Stimulated activated CD4-positive, alpha-beta T cell treated with anti-CD3 and anti-CD28 coated beads, Interleukin-12 subunit alpha, Interleukin-12 subunit beta, amount 100 ng/mL, for 4 hours (primary cell): ENCODE results near the gene NPM1.

Experiments
- DNase-seq: peaks from one replicate; pipeline ENCODE4 v3.0.0-alpha.2; 2020

Gene NPM1

DNA sequence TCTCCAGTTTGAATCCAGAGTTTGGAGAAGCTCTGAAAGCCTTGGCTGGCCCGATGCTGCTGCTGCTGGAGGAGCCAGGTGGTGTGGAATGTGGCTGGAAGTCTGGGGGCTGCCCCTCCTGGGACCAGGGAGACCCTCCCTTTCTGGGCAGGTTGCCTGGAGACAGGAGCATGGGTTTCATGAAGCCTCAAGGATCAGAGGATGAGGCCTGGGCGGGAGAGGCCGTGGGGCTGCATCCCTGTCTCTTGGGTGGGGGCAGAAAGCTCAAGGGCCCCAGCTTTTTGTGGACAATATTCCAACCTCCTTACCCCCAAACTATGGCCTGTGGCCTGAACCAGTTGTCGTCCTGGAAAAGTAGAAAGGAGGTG, 41.9 kb downstream of the NPM1 start:
- no peak for DNase-seq

DNA sequence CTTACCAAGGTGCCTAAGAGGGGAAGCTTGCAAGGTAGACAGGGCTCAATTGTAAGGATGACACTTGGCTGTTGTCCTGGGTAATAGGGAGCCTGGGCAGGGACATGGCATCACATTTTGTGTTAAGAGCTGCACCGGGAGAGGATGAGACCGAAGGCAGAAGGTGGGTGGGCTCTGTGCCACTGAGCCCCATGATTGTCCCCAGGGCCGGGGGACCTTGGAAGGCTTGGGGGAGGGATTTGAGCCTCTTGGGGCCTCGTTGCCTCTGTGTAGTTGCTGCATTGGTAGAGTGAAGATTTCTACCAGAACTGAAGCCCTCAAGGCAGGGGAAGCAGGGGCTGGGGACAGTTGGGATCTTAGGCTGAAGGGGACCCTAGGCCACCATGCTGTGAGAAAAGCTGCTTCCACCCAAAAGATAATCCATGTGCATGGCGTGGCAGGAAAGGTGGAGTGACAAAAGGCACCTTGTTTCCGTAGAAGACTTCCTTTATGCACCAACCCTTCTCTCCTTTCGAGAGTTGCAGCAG, 43.7 kb downstream of the NPM1 start:
- DNase-seq, result no peak

DNA sequence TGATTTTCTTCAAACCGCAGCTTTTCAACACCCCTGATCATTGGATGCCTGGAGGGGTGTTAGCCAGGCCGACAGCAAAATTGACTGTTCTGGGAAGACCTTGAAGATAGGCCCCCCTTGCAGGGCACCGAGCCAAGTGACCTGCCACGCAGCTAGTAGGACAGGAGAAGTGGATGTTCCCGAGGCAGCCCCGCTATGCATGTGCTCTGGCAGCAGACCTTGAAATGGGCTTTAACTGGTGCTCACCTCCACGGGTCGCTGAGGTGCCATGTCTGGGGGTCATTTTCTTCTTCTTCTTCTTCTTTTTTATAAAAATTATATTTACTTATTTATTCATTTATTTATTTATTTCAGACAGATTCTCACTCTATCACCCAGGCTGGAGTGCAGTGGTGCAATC, 44.4 kb downstream of the NPM1 start:
- DNase-seq, result no peak

DNA sequence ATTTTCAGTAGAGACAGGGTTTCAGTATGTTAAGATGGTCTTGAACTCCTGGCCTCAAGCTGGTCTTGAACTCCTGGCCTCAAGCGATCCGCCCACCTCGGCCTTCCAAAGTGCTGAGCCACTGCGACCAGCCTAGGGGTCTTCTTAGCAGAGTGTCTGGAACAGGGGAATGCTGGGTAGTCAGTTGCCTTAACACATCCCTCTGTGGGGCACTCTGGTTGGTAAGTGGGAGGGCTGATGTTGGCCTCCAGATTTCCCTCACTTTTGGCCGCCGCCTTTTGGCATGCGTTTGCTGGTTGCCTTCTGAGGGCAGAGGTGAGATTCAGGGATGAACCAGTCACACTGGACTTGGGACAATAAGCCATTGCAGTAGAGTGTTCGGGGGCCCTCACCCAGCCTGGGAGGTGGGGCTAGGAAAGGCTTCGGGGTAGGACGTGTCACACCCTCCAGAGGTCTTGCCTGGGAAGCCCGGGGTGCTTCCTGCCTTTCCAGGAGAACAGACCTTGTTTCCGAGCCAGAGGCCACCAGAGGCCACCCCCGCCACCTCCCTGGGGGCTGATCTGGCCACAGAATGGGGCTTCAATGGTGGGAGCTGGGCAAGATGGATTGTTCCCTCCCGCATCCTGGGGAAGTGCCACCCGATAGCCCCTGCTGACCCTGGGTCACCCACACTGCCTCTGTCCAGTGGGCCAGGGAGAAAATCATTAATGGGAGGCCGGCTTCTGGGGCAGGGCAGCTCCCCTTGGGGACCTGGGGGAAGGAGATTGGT, 45.1 kb downstream of the NPM1 start:
- no peak for DNase-seq

DNA sequence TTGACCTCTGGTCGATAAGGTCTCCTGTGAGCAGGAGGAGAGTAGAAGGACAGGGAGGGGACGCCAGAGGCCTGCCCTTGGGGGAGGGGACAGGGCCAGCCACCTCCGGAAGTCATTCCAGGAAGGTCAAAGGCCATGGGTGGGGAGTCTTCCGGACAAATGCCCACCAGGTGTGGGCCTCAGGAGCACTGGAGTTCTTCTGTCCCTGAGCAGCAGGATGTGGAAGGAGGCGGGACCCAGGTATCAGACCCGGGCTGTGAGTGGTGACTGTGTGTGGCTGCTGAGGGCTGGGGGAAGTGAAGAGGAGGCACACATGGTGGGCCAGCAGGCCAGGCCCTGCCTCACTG, 45.7 kb downstream of the NPM1 start:
- no peak for DNase-seq

DNA sequence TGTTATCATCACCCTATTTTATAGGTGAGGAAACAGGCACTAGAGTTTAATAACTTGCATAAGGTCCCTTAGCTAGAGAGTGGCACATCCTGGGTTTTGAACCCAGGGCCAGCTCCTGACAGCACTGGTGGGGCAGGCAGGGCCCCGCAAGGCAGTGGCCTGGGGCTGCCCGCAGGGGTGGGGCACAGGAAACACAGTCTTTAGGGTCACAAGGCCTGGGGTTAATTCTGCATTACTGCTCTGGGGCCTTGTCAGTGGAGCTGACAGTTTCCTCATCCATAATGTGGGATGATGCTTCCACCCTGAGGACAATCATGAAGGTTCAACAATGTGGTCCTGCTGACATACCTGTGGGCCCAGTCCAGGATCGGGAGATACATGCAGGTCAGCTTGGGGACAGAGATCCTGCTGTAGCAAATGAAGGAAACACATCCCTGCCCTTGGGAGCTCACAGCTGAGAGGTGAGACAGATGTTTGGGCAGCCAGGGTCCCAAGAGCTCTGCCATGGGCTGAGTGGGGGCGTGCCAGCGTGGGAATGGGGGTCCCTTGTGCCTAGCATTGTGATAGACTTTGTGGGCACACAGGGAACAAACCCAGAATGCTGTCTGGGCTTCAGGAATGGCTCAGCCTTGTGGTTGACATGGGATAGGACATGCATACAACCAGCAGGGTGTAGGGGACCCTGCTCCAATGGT, 46.5 kb downstream of the NPM1 start:
- no peak for DNase-seq

DNA sequence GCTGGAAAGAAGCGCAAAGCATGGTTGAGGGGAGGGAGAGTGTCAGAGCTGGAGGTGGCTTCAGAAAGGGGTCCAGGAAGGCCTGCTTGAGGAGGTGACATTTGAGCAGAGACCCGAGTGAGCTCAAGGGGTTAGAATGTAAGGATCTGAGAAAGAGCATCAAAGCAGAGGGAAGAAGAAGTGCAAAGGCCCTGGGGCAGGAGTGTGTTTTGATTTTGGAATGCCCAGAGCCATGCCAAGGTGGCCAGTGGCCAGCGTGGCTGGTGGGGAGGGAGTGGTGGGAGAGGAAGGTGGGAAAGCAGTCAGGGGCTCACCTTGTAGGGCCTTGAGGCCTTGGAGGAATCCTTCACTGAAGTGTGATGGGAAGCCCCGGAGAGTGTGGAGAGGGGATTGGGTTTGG, 47.2 kb downstream of the NPM1 start:
- no peak for DNase-seq

DNA sequence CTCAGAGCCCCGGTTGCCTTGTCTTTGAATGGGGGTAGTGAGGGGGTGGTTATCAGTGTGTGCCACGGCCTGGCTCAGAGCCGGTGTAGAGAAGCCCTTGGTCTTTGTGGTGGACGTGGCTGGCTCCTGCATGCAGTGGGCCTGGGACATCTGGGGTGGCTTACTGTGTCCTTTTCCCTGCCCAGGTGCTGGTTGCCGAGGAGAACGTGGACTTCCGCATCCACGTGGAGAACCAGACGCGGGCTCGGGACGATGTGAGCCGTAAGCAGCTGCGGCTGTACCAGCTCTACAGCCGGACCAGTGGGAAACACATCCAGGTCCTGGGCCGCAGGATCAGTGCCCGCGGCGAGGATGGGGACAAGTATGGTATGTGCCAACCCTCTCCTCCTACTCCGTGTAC, 48.3 kb downstream of the NPM1 start:
- no peak for DNase-seq

DNA sequence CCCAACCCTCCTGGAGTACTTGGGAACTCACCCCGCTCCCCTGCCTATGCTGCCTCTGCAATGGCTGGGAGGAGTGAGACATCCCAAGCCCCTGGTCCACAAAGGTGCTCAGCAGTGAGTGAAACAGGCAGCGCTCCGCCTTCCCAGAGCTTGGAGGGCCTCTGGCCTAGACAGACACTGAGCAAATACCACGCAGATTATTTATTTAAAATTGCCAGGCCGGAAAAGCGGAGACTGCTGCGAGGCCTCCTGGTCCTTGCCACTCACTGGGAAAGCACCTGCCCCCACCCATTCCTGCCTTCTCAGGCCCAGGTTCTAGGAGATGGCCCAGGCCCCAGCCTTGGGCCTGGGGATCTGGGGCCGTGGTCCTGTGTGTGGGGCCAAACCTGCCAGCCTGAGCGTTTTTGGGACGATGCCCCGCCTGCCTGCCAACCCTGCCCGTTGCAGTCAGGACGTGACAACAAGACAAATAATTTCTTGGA, 49.2 kb downstream of the NPM1 start:
- DNase-seq, result no peak

DNA sequence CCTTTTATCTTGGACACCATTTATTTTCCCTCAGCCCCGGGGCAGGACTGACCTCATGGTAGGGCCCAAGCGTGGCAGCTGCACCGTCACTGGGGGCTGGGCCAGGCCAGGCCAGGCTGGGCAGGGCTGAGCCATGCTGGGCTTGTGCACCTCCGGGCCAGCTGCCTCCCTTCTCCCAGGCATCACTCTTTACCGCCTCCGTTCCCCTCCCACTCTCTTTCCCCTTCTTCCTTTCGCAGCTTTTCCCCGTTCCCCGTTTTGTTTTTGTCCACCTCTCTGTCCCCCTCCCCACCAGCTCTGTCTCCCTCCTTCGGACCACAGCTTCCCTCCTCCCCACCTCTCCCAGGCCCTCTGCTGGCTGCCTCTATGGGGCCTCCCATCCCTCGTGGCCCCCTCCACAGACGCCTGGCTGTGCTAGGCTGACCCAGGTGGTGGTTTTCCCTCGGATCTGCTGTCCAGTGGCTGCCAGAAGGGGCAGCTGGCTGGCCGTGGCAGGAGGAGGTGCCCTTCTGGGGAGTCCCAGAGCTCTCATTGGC, 49.7 kb downstream of the NPM1 start:
- no peak for DNase-seq

DNA sequence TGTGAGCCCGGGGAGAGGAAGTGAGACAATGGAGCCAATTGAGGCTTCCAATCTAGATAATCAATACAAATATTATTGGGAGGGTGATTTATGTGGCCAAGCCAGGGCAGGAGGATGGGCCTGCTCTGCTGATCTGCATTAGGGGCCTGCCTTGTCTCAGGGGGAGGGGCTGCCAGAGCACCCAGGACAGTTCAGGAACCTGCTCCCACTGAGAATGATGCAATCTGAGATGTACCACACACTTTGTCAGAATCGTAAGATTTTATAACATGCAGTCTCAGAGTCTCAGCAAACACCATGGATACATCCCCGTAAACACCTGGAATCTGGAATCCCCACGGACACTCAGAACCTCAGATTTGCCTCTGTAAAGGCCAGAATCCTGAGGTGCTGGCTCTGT, 51.1 kb downstream of the NPM1 start:
- DNase-seq, result no peak

DNA sequence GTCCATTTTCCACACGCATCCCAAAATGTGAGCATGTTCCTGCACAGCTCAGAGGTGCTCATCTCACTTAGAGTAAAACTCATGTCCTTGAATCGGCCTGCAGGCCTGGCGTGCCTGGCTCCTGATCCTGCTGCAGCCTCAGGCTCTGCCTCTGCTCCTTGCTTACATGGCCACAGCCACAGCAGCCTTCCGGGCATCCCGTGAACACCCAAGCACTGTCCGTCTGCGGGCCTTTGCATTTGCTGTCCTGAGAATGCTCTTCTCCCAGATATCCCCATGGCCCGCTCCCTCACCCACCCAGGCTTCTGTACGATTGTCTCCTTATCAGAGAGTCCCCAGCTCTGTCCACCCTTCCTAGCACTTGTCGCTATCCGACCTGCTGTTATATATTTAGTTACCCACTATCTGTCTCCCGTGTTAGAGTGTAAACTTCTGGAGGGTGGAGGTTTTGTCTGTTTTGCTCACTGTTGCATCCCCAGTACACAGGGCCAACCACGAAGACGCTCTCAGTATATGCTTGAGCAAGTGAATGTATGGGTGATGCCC, 53.7 kb downstream of the NPM1 start:
- DNase-seq, result no peak

DNA sequence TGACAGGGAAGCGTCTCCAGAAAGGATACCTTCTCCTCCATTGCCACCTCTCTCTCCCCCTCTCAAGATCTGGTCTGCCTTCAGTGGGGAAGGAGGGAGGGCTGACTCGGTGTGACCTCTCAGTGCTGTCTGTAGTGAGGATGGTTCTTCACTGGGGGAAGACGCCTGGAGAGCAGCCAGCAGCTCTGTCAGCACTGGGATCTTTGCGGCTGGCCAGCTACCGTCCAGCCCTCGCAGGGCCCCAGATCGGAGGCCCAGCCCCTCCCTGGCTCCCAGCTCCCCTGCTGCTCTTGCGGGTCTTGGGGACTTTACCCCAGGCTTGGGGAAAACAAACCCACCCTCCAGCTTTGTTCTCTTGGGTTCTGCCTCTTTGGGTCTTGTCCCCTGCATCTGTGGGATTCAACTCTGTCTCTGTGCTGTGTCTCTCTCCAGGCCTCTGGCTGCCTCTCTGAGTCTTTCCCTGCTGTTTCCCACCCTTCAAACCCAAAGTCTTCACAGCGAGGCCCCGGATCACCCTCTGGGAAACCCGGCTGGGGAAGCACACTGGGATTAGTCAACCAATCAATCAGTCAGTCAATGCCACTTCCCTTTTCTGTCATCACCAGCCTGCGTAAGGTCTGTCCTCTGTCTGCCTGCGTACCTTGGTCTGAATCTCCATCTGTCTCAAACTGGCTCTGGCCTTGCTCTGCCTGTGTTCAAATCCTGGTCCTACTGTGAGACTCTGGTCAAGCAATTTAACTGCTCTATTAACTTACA, 54.8 kb downstream of the NPM1 start:
- DNase-seq, result no peak

DNA sequence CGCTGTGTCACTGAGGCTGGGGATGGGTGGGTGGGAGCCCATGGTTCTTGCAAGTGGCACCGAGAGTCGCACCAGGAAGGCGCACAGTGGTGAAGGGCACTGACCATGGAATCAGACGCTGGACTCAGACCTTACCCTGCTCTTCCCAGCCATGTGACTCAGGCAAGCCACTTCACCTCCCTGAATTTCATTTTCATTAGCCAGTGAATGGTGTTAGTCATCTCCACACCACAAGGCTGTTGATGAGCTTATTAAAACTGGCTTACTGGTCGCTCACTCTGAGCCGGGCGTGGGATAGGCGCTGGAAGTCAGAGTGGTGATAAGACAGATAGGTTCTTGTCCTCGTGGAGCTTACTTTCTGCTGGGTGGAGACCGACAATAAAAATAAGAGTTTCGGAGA, 56.9 kb downstream of the NPM1 start:
- no peak for DNase-seq

DNA sequence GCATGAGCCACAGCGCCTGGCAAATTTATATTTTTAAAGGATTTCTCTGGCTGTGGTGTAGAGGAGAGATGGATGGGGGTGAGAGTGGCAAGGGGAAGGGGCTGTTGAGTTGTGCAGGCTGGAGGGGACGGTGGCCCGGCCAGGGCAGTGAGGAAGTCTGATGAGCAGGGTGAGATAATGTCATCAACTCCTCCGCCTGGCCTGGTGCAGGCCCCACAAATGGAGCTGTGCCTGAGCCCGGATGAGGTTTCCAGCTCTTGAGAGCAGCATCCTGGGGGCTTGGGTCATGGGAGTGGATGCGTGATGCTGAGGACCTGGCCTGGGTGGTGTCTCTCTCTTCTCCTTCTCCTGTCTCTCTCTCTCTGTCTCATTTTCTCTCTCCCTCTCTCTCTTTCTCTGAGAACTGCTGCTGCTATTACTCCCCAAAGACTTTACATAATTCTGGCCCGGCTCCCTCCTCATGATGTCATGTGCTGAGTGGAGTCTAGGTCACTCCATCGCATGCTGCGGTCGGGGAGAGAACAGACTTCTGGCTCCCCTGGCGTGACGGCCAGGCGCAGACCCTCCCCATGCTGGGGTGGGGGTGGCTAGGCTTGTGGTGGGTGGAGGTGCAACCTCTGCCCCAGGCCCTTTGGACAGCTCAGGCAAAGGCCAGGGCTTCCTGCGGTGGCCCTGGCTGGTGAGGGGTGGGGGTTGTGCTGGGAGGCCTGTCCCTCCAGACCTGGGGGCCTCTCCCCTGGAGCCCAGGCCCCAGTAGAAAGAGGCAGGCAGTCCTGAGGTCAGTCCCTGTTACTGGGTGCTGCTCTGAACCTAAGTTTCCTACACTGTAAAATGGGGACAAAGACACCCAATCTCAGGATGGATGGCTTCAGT, 58.2 kb downstream of the NPM1 start:
- DNase-seq, result no peak

DNA sequence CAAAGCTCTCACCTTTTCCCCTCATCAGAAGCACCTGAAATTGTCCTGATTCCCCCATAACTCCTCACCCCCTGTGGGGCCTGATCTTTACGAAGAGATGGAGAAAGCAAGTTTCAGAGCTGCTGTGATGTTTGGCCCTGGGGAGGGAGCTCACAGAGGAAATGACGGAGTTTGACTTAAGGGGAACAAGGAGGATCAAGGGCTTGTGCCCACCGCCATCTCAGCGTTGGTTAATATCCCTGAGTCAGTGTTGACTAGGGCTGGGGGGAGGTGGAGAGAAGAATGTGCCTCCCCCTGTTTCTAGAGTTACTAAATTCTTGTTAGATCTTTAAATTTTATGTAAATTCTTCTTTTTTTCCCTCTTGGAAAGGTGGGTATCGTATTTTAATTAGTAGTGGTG, 59.6 kb downstream of the NPM1 start:
- no peak for DNase-seq

DNA sequence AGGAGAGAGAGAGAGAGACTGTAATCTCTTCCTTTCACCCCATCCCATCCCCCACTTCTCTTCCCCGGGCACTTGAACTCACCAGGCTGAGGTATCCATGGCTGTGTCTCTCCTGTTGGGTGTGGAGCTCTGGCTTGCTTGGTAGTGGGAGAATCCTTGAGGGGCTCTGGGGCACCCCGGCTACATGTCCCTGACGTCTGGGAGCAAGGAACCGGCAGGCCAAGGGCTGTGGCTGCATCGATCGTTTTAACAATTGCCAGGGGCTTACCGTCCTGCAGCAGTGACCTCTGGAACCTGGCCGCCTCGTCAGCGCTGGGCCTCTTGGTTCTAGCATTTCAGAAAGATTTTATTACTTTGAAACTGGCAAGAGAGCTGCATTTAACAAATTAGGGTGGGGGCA, 61.8 kb downstream of the NPM1 start:
- no peak for DNase-seq

DNA sequence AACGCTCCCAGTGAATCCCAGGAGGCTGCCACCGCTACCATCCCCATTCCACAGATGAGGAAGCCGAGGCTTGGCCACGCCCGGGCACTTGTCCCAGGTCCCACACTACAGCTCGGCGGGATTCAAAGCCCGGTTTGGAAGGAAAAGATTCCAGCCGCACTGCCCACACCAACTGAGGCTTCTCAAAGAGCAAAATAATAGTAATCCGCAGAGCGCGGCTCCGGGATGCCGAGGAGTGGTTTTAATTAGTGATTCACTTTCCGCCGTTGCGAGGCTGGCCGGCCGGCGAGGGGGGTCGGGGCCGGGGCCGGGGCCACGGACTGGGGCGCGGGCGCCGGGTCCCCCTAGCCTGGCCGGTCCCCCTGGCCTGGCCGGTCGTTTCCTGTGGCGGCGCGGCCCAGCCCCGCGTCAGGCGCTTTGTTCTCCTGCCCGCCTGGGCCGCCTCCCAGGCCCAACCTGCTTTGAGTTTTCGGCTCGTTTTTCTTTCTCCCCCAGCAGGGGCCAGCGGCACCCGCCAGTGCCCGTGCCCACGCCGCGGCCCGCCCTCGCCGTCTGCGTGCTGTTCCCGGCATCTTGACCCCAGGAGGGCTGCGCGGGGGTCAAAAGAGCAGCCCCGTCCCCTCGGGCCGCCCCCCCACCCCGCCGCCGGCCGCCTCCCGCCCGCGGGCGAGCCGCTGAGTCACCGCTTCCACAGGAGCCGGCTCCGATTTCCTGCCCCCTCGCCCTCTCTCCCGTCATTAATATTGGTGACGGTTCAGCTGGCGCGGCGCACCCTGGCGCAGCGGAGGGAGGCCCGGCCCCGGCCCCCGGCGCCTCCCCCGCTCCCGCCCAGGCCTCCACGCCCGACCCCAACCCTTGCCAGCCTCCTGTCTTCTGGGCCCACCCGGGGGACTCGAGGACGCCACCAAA, 63.0 kb downstream of the NPM1 start:
- peak; percentile 12 for DNase-seq

DNA sequence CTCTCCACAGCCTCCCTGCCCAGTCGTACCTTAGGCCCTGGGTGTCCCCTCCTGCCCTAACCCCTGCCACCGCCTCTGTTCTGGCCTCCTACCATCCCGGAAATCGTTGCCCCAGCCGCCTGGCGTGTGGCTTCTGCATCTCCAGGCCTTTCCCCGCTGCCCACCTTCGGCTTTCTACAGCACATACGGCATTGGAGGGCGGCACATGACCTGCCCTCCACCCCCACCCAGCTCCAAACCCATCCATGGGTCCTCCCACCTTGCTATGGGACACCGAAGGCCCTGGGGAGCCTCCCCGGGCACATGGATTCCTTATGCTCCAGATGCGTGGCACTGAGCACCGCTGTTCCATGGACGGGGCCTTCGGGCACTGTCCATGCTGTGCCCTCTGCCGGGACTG, 63.8 kb downstream of the NPM1 start:
- DNase-seq, result no peak

DNA sequence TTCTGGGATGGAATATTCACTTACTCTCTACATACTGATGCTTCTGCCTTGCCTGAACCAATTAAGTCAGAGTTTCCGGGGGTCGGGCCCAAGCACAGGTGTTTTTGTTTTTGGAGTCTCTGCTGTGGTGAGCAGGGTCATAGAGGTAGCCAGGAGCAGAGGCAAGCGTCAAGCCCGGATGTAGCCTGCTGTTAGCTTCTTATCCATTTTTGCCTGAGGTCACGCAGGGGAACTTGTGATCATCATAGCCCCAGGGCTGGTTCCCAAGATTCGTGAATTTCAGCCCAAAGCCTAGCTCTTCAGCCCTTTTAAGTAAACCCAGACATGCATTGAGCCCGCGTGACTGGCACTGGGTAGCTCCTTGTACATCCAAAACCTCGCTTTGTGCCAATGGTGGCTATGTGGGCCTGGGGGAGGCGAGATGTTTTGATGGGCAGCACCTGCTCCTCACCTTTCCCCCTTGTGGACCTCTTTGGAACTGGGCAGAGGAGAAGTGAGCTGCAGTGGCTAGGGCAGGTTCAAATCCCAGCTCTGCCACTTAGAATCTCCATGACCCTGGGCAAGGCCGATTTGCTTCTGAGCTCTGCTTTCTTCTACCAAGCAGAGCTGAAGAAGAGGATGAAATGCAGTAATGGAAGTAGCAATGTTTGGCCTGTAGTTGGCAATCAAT, 65.5 kb downstream of the NPM1 start:
- DNase-seq, result no peak

DNA sequence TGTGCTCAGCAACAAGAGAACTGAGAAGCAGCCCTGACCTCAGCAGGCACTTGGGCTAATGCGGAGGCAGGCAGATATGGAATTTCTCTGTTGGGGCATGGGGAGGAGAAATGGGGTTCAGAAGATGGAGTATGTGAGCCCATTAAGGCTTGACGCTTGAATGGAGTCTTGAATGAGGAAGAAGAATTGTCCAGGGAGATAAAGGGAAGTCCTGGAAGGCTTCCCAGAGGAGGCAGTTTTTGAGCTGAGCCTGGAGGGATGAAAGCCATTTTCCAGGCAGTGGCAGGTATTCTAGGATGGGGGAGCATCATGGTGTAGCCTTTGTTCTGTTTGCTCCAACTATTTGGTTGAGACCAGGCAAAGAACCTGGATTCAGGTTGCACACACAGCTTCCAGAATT, 66.3 kb downstream of the NPM1 start:
- DNase-seq, result no peak
